Measurements from ENCODE around the gene KIF6. TPM values are rescaled to one million over a fixed set of nuclear protein-coding genes. Genes with fewer than 3 reads are reported as not detected.
A peak's percentile ranks its signal among the peaks of the same experiment; 100 is the strongest.

KIF6 gene
- total RNA-seq, 1 donor from 2014 or later, result not detected

DNA sequence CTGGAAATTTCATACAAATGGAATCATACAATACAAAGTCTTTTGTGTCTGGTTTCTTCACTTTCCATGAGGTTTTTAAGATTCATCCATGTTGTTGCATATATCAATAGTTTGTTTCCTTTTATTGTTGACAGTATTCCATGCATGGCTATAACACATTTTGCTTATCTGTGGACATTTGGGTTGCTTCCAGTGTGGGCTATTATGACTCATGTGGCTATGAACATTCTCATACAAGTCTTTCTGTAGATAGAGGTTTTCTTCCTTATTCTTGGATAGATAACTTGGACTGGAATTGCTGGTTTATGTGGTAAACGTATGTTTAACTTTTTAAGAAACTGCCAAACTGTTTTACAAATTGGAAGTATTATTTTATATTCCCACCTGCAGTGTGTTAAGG, 30.0 kb upstream of the KIF6 start:
- no peak for DNase-seq (ENCODE audit: extremely low spot score in 2 of 2)
- no peaks in the 10 kb centered on the region for H3K36me3 ChIP-seq
- intact Hi-C loops (cut with DNase I), result no loop called here
- TF ChIP-seq, protein P1, sequence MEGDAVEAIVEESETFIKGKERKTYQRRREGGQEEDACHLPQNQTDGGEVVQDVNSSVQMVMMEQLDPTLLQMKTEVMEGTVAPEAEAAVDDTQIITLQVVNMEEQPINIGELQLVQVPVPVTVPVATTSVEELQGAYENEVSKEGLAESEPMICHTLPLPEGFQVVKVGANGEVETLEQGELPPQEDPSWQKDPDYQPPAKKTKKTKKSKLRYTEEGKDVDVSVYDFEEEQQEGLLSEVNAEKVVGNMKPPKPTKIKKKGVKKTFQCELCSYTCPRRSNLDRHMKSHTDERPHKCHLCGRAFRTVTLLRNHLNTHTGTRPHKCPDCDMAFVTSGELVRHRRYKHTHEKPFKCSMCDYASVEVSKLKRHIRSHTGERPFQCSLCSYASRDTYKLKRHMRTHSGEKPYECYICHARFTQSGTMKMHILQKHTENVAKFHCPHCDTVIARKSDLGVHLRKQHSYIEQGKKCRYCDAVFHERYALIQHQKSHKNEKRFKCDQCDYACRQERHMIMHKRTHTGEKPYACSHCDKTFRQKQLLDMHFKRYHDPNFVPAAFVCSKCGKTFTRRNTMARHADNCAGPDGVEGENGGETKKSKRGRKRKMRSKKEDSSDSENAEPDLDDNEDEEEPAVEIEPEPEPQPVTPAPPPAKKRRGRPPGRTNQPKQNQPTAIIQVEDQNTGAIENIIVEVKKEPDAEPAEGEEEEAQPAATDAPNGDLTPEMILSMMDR (IDR thresholded peaks at IDR 0.05), result no peak
- TF ChIP-seq POLR2A (IDR thresholded peaks at IDR 0.05) (no peak), POLR2AphosphoS5 (IDR thresholded peaks at IDR 0.05; ENCODE audit: insufficient read depth in 1 of 2, low read depth in 1 of 2) (no peak)
- peaks cover 7% of the 10 kb centered on the region for H3K4me1 ChIP-seq
- H3K27ac ChIP-seq, result no peak overlapping the region
- no peak overlapping the region for H3K4me3 ChIP-seq
- H3K9me3 ChIP-seq, result no peaks in the 10 kb centered on the region
- H3K27me3 ChIP-seq, result no peaks in the 10 kb centered on the region

DNA sequence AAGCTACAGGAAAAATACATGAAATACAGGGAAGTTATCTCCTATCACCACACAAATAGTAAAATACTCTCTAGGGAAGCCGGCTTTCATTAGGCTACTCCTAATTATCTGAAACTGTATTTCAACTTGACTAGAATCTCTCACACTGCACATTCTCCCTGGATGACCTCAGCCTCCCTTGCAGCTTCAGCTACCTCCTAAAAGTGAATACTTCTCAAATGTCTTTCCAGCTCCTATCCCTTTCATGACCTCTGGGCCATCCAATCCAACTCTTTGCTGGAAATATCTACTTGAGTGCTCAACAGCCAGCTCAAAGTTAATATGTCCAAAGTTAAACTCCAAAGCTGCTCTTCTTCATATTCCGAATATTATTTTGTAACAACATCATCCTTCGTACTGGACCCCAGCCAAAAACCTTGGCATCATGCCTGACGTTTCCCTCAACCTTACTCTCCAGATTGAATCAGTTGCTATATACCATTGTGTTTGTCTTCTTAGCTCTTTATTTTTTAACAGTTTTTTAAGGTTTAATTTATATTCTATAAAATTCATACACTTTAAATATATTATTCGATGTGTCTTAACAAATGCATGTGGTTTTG, 29.4 kb upstream of the KIF6 start:
- peak overlapping the region; percentile 44 for H3K27ac ChIP-seq
- TF ChIP-seq POLR2AphosphoS5 (IDR thresholded peaks at IDR 0.05; ENCODE audit: insufficient read depth in 1 of 2, low read depth in 1 of 2), result no peak
- TF ChIP-seq, protein P1 (IDR thresholded peaks at IDR 0.05), result no peak
- TF ChIP-seq POLR2A (IDR thresholded peaks at IDR 0.05), result no peak
- no peak for DNase-seq (ENCODE audit: extremely low spot score in 2 of 2)
- peaks cover 7% of the 10 kb centered on the region for H3K4me1 ChIP-seq
- no peak overlapping the region for H3K4me3 ChIP-seq
- H3K9me3 ChIP-seq, result no peaks in the 10 kb centered on the region
- H3K27me3 ChIP-seq, result no peaks in the 10 kb centered on the region
- H3K36me3 ChIP-seq, result no peaks in the 10 kb centered on the region
- intact Hi-C loops (cut with DNase I), result no loop called here

DNA sequence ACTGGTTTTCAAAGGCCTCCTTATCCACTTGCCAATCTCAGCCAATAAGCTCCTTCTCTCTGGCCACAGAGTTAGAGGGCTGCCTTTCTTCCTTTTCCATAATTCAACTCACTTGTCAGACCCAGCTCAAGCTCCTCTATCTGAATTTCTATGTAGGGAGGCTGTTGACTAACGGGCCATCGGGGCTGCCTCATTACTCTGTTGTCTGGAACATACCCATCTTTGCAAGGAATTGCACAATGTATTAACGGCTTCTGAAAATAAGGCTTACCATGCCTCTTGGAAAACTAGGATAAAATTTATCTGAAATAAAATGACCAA, 28.5 kb upstream of the KIF6 start:
- peaks cover 7% of the 10 kb centered on the region for H3K4me1 ChIP-seq
- no peaks in the 10 kb centered on the region for H3K27me3 ChIP-seq
- H3K4me3 ChIP-seq, result no peak overlapping the region
- H3K27ac ChIP-seq, result no peak overlapping the region
- TF ChIP-seq POLR2A (IDR thresholded peaks at IDR 0.05) (no peak), POLR2AphosphoS5 (IDR thresholded peaks at IDR 0.05; ENCODE audit: insufficient read depth in 1 of 2, low read depth in 1 of 2) (peak in 1 of 2 donors; percentile 37)
- no peaks in the 10 kb centered on the region for H3K36me3 ChIP-seq
- DNase-seq (ENCODE audit: extremely low spot score in 2 of 2), result no peak
- H3K9me3 ChIP-seq, result no peaks in the 10 kb centered on the region
- intact Hi-C loops (cut with DNase I), result no loop called here

DNA sequence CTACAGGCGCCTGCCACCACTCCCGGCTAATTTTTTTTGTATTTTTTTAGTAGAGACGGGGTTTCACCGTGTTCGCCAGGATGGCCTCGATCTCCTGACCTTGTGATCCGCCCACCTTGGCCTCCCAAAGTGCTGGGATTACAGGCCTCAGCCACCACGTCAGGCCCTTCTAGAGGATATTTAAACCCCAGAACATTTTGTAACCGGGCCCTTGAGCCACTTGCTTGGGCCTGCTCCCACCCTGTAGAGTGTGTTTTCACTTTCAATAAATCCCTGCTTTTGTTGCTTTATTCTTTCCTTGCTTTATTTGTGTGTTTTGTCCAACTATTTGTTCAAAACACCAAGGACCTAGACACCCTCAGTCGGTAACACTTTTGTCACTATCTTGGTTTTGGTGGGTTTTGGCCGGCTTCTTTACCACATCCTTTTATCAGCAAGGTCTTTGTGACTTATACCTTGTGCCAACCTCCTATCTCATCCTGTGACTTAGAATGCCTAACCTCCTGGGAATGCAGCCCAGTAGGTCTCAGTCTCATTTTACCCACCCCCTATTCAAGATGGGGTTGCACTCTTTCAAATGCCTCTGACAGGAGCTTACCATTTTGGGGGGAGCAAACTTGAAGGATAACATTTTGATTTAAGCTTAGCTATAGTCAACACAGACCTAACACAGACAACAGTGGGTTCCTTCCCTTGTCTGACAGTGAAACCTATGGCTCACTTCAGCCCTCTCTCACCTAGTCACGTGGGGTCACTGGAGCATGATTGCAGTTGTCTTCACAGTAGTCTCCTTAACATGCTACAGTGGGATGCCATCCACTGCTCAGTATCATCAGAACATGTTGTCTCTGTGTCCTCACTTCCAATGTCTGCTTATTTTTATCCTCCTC, 27.9 kb upstream of the KIF6 start:
- TF ChIP-seq POLR2AphosphoS5 (IDR thresholded peaks at IDR 0.05; ENCODE audit: insufficient read depth in 1 of 2, low read depth in 1 of 2) (no peak), POLR2A (IDR thresholded peaks at IDR 0.05) (no peak)
- TF ChIP-seq, protein P1 (IDR thresholded peaks at IDR 0.05), result no peak
- Histone ChIP-seq H3K9me3 (no peaks in the 10 kb centered on the region), H3K4me3 (no peak overlapping the region), H3K4me1 (peaks cover 7% of the 10 kb centered on the region), H3K27me3 (no peaks in the 10 kb centered on the region), H3K36me3 (no peaks in the 10 kb centered on the region), H3K27ac (no peak overlapping the region)
- intact Hi-C loops (cut with DNase I), result no loop called here
- DNase-seq (ENCODE audit: extremely low spot score in 2 of 2), result no peak

DNA sequence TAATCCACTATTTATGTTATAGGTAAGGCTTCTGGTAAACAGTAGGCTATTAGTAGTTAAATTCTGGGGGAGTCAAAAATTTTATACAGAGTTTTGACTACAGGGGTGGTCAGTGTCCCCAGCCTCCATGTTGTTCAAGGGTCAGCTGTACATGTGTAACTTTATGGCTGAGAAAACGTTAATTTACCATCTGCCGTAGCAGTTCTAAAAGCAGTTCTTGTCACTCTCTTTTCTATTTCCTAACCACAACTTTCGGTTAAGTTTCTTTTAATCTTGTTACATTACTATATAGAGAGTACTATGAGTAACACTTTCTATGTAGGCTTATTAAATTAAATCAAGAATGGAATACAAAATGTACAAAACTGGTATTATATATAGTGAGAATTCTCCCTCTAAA, 21.6 kb upstream of the KIF6 start:
- no peak overlapping the region for H3K4me3 ChIP-seq
- DNase-seq (ENCODE audit: extremely low spot score in 2 of 2), result no peak
- intact Hi-C loops (cut with DNase I), result no loop called here
- no peaks in the 10 kb centered on the region for H3K9me3 ChIP-seq
- H3K27ac ChIP-seq, result no peak overlapping the region
- no peaks in the 10 kb centered on the region for H3K4me1 ChIP-seq
- H3K27me3 ChIP-seq, result no peaks in the 10 kb centered on the region
- H3K36me3 ChIP-seq, result no peaks in the 10 kb centered on the region
- TF ChIP-seq POLR2A (IDR thresholded peaks at IDR 0.05) (no peak), POLR2AphosphoS5 (IDR thresholded peaks at IDR 0.05; ENCODE audit: insufficient read depth in 1 of 2, low read depth in 1 of 2) (no peak)
- TF ChIP-seq, protein P1 (IDR thresholded peaks at IDR 0.05), result no peak
